ENCODE results near the gene CCDC40. TPM values are rescaled to one million over a fixed set of nuclear protein-coding genes. Genes with fewer than 3 reads are reported as not detected.

CCDC40 gene
- total and polyA plus RNA-seq, 2 of the 13 experiments (the other 11 are each of a cell fraction or from before 2014, with no cell fraction given), result 4.1 to 5.5 TPM

GRCh38 chr17:80112471-80113032, 76.1 kb downstream of the CCDC40 start:
- ChIA-PET POLR2A (interaction anchor here (0.8 kb wide), 1 partner anchor 10 kb away, joined by 3 read pairs; no protein-coding TSS in a partner anchor), CTCF (ENCODE audit: low intra/inter-chr PET ratio, low total read pairs) (no interaction called here)
- Histone ChIP-seq H3K9ac (ENCODE audit: insufficient read depth, low read depth, low read length) (no peak overlapping the region), H3K4me1 (ENCODE audit: insufficient read depth, low read length) (no peaks in the 10 kb centered on the region), H4K20me1 (ENCODE audit: insufficient read depth, low read length) (no peaks in the 10 kb centered on the region), H3K4me2 (ENCODE audit: low read depth, low read length) (no peak overlapping the region), H3K27ac (ENCODE audit: extremely low read length, insufficient read depth, low read length) (no peak overlapping the region), H2AFZ (ENCODE audit: low read length) (no peak overlapping the region), H3K27me3 (ENCODE audit: control insufficient read depth in 1 of 2, insufficient read depth in 2 of 2, low read length in 2 of 2) (no peaks in the 10 kb centered on the region), H3K4me3 (replicated peaks in 1 of 3; ENCODE audit: insufficient read depth in 1 of 3, low read depth in 2 of 3, low read length in 3 of 3) (no peak overlapping the region), H3K9me3 (ENCODE audit: low read length) (no peaks in the 10 kb centered on the region), H3K36me3 (replicated peaks in 1 of 2; ENCODE audit: control insufficient read depth in 1 of 2, insufficient read depth in 2 of 2, low read length in 2 of 2) (no peaks in the 10 kb centered on the region; a peak in 1 of 5 replicates), H3K79me2 (ENCODE audit: insufficient read depth, low read length) (no peaks in the 10 kb centered on the region)
- no peak for FAIRE-seq
- BruUV-seq (replicated peaks), result no TSS peak
- intact Hi-C loops (cut with micrococcal nuclease; ENCODE audit: unreplicated experiment), result no loop called here
- no peak for DNase-seq (ENCODE audit: low spot score)
- ATAC-seq, result no peak
- in situ Hi-C loops (cut with HindIII; ENCODE audit: extremely low pct_ligation_motif_present, low pct_unique_long_range_greater_than_20kb), result no loop called here
- WGBS (ENCODE audit: low lambda C conversion rate), result 94% methylated on average over 23 of the region's 24 CpGs
- TF ChIP-seq NR2F2 (IDR thresholded peaks at IDR 0.05; ENCODE audit: borderline replicate concordance, low read depth), result no peak
- no peak for TF ChIP-seq ZNF883 (CRISPR knock-in tag; IDR thresholded peaks at IDR 0.05; ENCODE audit: not compliant biosample characterization)
- no peak for TF ChIP-seq MTA3 (CRISPR knock-in tag; IDR thresholded peaks at IDR 0.05)
- TF ChIP-seq SKI (IDR thresholded peaks at IDR 0.05; ENCODE audit: partially characterized antibody), result no peak
- TF ChIP-seq ZNF318 (CRISPR knock-in tag; IDR thresholded peaks at IDR 0.05), result no peak
- no peak for TF ChIP-seq ZNF615 (CRISPR knock-in tag; IDR thresholded peaks at IDR 0.05; ENCODE audit: borderline replicate concordance)
- TF ChIP-seq, protein P1, sequence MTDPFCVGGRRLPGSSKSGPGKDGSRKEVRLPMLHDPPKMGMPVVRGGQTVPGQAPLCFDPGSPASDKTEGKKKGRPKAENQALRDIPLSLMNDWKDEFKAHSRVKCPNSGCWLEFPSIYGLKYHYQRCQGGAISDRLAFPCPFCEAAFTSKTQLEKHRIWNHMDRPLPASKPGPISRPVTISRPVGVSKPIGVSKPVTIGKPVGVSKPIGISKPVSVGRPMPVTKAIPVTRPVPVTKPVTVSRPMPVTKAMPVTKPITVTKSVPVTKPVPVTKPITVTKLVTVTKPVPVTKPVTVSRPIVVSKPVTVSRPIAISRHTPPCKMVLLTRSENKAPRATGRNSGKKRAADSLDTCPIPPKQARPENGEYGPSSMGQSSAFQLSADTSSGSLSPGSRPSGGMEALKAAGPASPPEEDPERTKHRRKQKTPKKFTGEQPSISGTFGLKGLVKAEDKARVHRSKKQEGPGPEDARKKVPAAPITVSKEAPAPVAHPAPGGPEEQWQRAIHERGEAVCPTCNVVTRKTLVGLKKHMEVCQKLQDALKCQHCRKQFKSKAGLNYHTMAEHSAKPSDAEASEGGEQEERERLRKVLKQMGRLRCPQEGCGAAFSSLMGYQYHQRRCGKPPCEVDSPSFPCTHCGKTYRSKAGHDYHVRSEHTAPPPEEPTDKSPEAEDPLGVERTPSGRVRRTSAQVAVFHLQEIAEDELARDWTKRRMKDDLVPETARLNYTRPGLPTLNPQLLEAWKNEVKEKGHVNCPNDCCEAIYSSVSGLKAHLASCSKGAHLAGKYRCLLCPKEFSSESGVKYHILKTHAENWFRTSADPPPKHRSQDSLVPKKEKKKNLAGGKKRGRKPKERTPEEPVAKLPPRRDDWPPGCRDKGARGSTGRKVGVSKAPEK (CRISPR knock-in tag; IDR thresholded peaks at IDR 0.05; ENCODE audit: borderline replicate concordance), result no peak
- TF ChIP-seq U2AF2 (IDR thresholded peaks at IDR 0.05; ENCODE audit: low read depth, low read length), result no peak
- no peak for TF ChIP-seq CREBL2 (CRISPR knock-in tag; IDR thresholded peaks at IDR 0.05; ENCODE audit: borderline replicate concordance)
- TF ChIP-seq HMGA1 (CRISPR knock-in tag; conservative IDR thresholded peaks at IDR 0.05), result no peak
